NCI-H1694 (cell line): ENCODE data around the gene ACER2.

Source experiments
- DNase-seq: peaks from one replicate; lab custom pipeline; 2025; lab: John Stamatoyannopoulos, UW

The ACER2 gene

GRCh38 chr9:19486803-19487202 lies 78.0 kb downstream of the ACER2 start:
- DNase-seq: no peak

GRCh38 chr9:19488721-19489120 lies 79.9 kb downstream of the ACER2 start:
- no peak for DNase-seq

GRCh38 chr9:19490269-19490668 lies 81.5 kb downstream of the ACER2 start:
- DNase-seq: no peak

- no peak for DNase-seq
These were observed 82.0 kb downstream of the ACER2 start for GRCh38 chr9:19490828-19491227.

- DNase-seq: no peak
These were observed 84.0 kb downstream of the ACER2 start for GRCh38 chr9:19492775-19493173.

GRCh38 chr9:19493174-19493811 lies 84.5 kb downstream of the ACER2 start:
- DNase-seq: peak; percentile 76

GRCh38 chr9:19493876-19494275 lies 85.1 kb downstream of the ACER2 start:
- DNase-seq: no peak

- DNase-seq: no peak
These were observed 86.6 kb downstream of the ACER2 start for GRCh38 chr9:19495186-19496028.

GRCh38 chr9:19496321-19497050 lies 87.7 kb downstream of the ACER2 start:
- DNase-seq: no peak

GRCh38 chr9:19497276-19497675 lies 88.5 kb downstream of the ACER2 start:
- DNase-seq: no peak

GRCh38 chr9:19498015-19498414 lies 89.2 kb downstream of the ACER2 start:
- DNase-seq: no peak
